Measurements from ENCODE around the gene CYP24A1.

CYP24A1 gene

DNA sequence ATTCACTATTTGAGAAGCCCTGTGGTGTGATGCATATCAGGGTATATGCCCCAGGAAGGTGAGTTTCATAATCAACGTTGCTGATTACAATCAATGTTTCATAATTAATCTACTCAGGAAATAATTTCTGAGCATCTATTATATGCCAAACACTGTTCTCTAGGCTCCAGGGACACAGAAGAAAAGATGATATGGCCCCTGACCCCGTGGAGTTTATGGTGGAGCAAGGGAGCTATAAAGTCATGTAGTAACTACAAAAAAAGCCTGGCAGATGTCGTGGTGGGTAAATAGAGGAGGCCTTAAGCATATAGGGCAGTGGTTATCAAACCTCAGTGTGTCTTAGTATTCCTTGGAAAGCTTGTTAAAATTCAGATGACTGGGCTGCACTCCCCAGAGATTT lies 63.3 kb downstream of the CYP24A1 start:
- no peak for DNase-seq

- DNase-seq, result no peak
Measured at GRCh38 chr20:54110041-54110440, 63.7 kb downstream of the CYP24A1 start.

GRCh38 chr20:54108817-54109216 lies 65.0 kb downstream of the CYP24A1 start:
- DNase-seq, result no peak

- no peak for DNase-seq
Measured at GRCh38 chr20:54108326-54108642, 65.5 kb downstream of the CYP24A1 start.

DNA sequence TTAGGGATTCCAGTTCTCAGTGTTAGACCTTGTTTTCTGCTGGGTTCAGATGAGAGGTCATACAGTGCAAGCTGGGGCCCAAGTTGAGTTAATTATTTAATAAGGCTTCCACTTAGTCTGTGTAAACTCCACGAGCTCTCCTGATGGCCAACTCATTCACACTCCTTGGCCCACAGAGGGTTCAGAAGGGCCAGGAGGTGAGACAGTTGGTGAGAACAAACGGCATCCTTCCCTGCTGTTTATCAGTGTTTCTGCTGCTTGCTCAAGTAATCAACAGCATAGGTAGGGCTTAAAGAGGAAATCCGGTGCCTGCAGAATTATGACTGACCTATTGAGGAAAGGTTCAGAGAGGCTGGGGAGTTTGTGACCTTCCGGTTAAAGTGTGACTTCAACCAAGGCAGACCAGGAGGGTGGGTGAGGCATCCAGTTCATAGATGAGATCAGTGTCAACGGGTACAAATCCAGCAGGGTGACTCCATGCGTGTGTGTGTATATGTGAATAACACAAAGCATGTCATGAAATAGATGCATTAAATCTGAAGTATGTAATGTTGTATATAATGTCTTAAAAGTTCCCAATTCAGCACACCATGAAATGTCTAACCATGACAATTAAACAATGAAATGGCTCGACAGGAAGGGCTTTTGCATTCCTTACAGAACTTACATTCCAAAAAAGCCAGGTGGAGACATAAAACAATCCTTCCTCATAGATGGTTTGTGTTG lies 66.0 kb downstream of the CYP24A1 start:
- no peak for DNase-seq

- no peak for DNase-seq
Measured at GRCh38 chr20:54107181-54107580, 66.6 kb downstream of the CYP24A1 start.

GRCh38 chr20:54106162-54106561 lies 67.6 kb downstream of the CYP24A1 start:
- DNase-seq, result no peak

- no peak for DNase-seq
Measured at GRCh38 chr20:54105653-54106052, 68.1 kb downstream of the CYP24A1 start.

DNA sequence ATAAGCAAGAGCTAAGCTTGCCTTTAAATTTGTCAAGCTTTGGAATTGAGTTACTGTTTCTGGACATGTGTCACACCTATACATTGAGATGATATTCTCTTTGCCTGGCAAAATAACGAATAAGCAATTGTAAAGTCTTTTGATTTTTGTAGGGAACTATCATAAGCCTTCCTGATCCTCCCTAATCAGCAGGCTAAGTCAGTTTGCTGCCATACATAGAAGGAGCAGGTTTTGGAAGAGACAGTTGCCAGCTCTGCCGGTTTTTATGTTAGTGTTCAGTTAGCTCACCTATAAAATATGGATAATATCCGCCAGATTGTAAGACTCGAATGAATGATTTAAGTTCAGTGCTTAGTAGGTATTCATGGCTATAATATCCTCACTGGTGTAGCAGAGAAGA lies 69.0 kb downstream of the CYP24A1 start:
- DNase-seq, result no peak

GRCh38 chr20:54103762-54104600 lies 69.8 kb downstream of the CYP24A1 start:
- no peak for DNase-seq

Data from KG1 (cell line).